ES-I3 (cell line): Measurements from ENCODE around the gene ANKRD27.
"Not testable (repeated sequence)": the region's sequence is repeated elsewhere in the genome, so short reads cannot be mapped to it uniquely, and the experiment has no call there.

Source experiments
- H3K36me3 ChIP-seq: 2 replicates; pipeline ENCODE4 v1.6.1; 2013; ENCODE audit warnings: mild to moderate bottlenecking, low read length, control low read depth, moderate library complexity; ENCODE audit not compliant: insufficient read depth
- H3K4me1 ChIP-seq: 2 replicates; pipeline ENCODE4 v1.6.1; 2013; ENCODE audit warnings: mild to moderate bottlenecking, control low read depth, low read length; ENCODE audit not compliant: insufficient read depth
- H3K9ac ChIP-seq: 2 replicates; pipeline ENCODE4 v1.6.1; 2013; ENCODE audit warnings: low read depth, mild to moderate bottlenecking, low read length, moderate library complexity
- H3K9me3 ChIP-seq: 2 replicates; pipeline ENCODE4 v1.6.1; 2013; ENCODE audit warnings: mild to moderate bottlenecking, low read length, moderate library complexity; ENCODE audit not compliant: control insufficient read depth, insufficient read depth

ANKRD27 gene

DNA sequence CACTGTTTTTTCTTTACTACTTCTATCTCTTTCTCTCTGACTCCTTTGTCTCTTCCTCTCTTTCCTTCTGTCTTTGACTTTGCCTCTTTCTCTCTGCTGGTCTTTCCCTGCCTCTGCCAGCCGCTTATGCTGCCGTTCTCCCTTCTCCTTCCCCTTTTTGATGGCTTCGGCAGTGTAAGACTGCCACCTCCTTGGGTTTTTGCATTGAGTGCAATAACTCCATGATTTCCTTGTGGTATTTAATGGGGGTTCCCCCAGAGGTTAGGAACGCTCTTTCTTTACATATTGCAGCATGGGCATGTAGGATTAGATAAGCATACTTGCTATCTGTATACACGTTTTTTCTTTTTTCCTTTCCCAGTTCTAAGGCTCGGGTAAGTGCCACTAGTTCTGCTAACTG lies 20.5 kb upstream of the ANKRD27 start:
- H3K9ac ChIP-seq = not testable (repeated sequence)

GRCh38 chr19:32694851-32695250 lies 19.9 kb upstream of the ANKRD27 start:
- not testable (repeated sequence) for H3K9me3 ChIP-seq, H3K4me1 ChIP-seq, H3K36me3 ChIP-seq, H3K9ac ChIP-seq

More for the DNA sequence above, 20.5 kb upstream of the ANKRD27 start:
- H3K36me3 ChIP-seq, H3K4me1 ChIP-seq, H3K9me3 ChIP-seq: not testable (repeated sequence)

DNA sequence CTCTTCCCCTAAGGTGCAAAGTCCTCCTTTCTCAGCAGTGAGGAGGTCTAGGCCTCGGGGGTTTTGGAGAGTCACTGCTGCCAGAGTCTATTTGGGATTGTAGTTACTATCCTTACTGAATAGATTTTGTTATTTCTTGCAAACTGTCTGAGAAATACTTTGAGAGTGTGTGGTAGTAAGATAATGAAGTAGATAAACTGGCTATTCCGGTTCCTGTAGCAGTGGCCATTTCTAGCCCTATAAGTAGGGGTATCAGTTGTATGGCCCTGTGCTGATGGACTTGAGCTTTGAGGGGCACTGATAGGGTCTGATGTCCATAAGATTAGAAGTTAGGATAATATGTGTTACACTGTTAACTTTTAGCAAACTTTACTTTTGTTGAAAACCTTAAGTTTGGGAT lies 19.3 kb upstream of the ANKRD27 start:
- H3K4me1 ChIP-seq, H3K9ac ChIP-seq, H3K9me3 ChIP-seq: not testable (repeated sequence)

GRCh38 chr19:32693151-32694108 lies 18.4 kb upstream of the ANKRD27 start:
- H3K36me3 ChIP-seq, H3K4me1 ChIP-seq, H3K9me3 ChIP-seq: not testable (repeated sequence)
- peak overlapping the region; percentile 75; the same call in 1 of the 2 replicates for H3K9ac ChIP-seq

More for the DNA sequence above, 19.3 kb upstream of the ANKRD27 start:
- not testable (repeated sequence) for H3K36me3 ChIP-seq

DNA sequence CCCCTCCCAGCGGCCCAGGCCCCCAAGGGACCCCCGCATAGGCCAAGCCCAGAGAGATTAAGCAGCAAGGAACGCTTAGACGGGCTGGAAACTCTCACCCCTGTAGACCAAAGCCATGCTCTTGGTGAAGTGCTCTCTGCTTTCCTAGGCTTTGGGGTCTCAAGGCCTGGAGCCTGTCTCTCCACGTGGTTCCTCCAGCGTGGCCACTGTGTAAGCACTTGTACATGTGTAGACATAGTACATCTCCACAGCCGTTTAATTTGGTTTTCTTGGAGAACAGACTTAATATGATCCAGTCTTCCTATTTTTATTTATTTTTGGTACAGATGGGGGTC lies 17.7 kb upstream of the ANKRD27 start:
- Histone ChIP-seq H3K9ac (peak overlapping the region; percentile 75; the same call in 1 of the 2 replicates), H3K4me1 (no peaks in the 10 kb centered on the region), H3K36me3 (no peaks in the 10 kb centered on the region), H3K9me3 (peaks cover 5% of the 10 kb centered on the region; the same call in 1 of the 2 replicates)

- H3K9ac ChIP-seq = peak overlapping the region; percentile 75
- H3K4me1 ChIP-seq = no peaks in the 10 kb centered on the region
These were observed 17.2 kb upstream of the ANKRD27 start for GRCh38 chr19:32691952-32692726.

GRCh38 chr19:32691291-32691951 lies 16.4 kb upstream of the ANKRD27 start, which contains the start of gene NUDT19:
TSS of gene NUDT19 (plus strand) at chr19:32691821. CDS start at chr19:32691961, 140 bp downstream.
- Histone ChIP-seq H3K4me1 (no peaks in the 10 kb centered on the region), H3K9ac (peak within 1 kb of the TSS; percentile 75), H3K9me3 (peaks cover 5% of the 10 kb centered on the region; the same call in 1 of the 2 replicates), H3K36me3 (no peaks in the 10 kb centered on the region)

More at GRCh38 chr19:32691952-32692726, 17.2 kb upstream of the ANKRD27 start:
- no peaks in the 10 kb centered on the region for H3K36me3 ChIP-seq
- peaks cover 5% of the 10 kb centered on the region; the same call in 1 of the 2 replicates for H3K9me3 ChIP-seq

DNA sequence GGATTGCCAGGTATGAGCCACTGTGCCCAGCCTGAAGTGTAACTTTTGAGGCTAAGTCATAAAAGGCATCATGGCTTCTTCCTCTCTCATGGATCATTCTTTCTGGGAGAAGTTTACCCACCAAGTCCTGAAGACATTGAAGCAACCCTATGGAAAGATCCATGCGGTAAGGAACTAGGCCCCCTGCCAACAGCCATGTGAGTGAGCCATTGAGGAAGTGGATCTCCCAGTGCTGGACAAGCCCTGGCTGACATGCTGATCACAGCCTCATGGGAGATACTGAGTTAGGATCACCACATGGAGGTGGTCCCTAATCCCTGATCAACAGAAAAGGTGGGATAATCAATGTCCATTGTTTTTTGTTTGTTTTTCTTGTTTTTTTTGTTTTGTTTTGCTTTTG lies 13.3 kb upstream of the ANKRD27 start:
- no peak overlapping the region for H3K9ac ChIP-seq
- H3K36me3 ChIP-seq = no peaks in the 10 kb centered on the region
- H3K4me1 ChIP-seq = no peaks in the 10 kb centered on the region

GRCh38 chr19:32687681-32688080 lies 12.7 kb upstream of the ANKRD27 start:
- no peaks in the 10 kb centered on the region for H3K9me3 ChIP-seq
- H3K4me1 ChIP-seq = no peaks in the 10 kb centered on the region
- H3K36me3 ChIP-seq = no peaks in the 10 kb centered on the region

More for the DNA sequence above, 13.3 kb upstream of the ANKRD27 start:
- peaks cover 3% of the 10 kb centered on the region; the same call in 1 of the 2 replicates for H3K9me3 ChIP-seq

DNA sequence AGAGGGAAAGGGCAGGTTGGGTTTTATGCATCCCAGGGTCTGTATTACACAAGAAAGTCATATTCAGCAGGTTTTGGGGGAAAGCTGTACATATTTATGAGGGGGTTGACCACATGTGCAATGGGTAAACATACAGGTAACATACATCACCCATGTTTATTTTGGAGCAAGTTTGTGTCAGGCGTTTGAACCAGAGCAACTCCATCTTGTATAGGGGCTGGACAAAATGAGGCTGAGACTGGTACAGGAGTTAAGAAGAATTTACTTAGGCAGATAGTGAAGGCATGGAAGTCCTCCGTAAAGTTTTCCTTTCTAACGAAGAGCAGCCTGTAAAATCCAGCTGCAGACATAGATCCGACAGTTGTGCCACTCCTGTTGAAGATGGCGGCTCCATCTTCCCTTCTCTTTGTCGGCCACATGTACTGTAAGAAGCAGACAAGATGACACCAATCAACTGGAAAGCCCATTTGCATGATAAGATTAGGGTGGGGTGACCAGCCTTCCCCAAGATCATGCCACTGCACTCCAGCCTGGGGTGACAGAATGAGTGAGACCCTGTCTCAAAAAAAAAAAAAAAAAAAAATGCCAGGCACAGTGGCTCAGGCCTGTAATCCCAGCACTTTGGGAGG lies 12.0 kb upstream of the ANKRD27 start:
- H3K9ac ChIP-seq = no peak overlapping the region
- H3K9me3 ChIP-seq = no peaks in the 10 kb centered on the region
- H3K36me3 ChIP-seq = no peaks in the 10 kb centered on the region
- H3K4me1 ChIP-seq = no peaks in the 10 kb centered on the region

More at GRCh38 chr19:32687681-32688080, 12.7 kb upstream of the ANKRD27 start:
- no peak overlapping the region for H3K9ac ChIP-seq

DNA sequence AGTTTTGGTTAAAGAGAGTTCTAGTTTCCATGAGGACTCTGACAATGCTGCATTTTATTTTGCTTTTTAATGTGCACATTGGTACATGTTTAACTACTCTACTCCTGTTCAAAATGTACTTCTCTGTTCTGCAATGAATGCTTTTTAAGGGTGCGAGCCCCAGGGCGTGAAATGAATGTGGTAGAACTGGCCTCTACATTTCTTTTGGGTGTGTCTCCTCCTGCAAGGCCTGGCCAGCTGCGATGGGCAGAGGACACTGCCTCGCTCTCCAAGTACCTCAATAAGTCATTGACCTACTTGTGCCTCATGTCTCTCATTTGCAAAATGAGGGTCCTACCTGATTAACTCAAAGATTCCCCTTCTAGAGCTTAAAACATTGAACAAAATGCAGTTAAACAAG lies 7.3 kb upstream of the ANKRD27 start:
- Histone ChIP-seq H3K4me1 (no peaks in the 10 kb centered on the region), H3K36me3 (no peaks in the 10 kb centered on the region), H3K9me3 (no peaks in the 10 kb centered on the region), H3K9ac (no peak overlapping the region)

GRCh38 chr19:32680986-32681385 lies 6.0 kb upstream of the ANKRD27 start:
- H3K9ac ChIP-seq = no peak overlapping the region
- H3K9me3 ChIP-seq = no peaks in the 10 kb centered on the region
- H3K4me1 ChIP-seq = no peaks in the 10 kb centered on the region; the same call in 1 of the 2 replicates
- no peaks in the 10 kb centered on the region for H3K36me3 ChIP-seq

DNA sequence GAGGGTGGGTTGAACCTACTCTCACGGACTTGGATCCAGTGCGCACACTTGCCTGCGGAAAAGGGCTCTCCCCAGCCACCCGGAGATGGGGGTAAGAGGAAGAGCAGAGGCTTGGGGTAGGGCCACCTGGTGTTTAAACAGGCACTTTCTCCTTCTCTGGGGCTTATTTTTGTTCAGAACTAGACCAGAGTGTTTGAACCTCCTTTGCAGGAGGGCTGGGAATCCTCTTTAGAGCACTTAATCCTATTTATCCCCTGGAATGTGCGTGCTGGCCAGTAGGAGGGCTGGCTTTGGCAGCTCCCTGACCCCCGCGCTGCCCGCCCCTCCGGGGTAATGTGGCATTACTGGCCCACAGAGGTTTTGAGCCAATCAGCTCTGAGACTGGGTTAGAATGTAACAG lies 2.7 kb upstream of the ANKRD27 start:
- Histone ChIP-seq H3K4me1 (peaks cover 4% of the 10 kb centered on the region; the same call in 1 of the 2 replicates), H3K9ac (peak overlapping the region; percentile 61; the same call in 1 of the 2 replicates), H3K36me3 (no peaks in the 10 kb centered on the region), H3K9me3 (no peaks in the 10 kb centered on the region)
